ENCODE results near the gene STXBP5L.

The STXBP5L gene

GRCh38 chr3:121111914-121112612 lies 204.1 kb downstream of the STXBP5L start:
- no peaks in the 10 kb centered on the region for H3K79me2 ChIP-seq (ENCODE audit: low read length)
- H2AFZ ChIP-seq (ENCODE audit: low read length), result no peak overlapping the region
- no peaks in the 10 kb centered on the region for H3K36me3 ChIP-seq (replicated peaks; ENCODE audit: insufficient read depth, low read length)
- no peak for TF ChIP-seq EZH2 (optimal IDR thresholded peaks at IDR 0.05; ENCODE audit: low read depth, low read length)
- TF ChIP-seq EZH2phosphoT487 (IDR thresholded peaks at IDR 0.05; ENCODE audit: low read length), result no peak
- TF ChIP-seq CTCF (IDR thresholded peaks at IDR 0.05; ENCODE audit: low read length), result no peak
- no peaks in the 10 kb centered on the region for H3K9me3 ChIP-seq (replicated peaks; ENCODE audit: insufficient read depth, low read length)
- H3K4me1 ChIP-seq (ENCODE audit: low read length), result no peaks in the 10 kb centered on the region
- H3K27me3 ChIP-seq (replicated peaks; ENCODE audit: insufficient read depth, low read length), result no peaks in the 10 kb centered on the region
- DNase-seq, result no peak
- H3K9me2 ChIP-seq (replicated peaks; ENCODE audit: insufficient read depth, low read length), result no peaks in the 10 kb centered on the region
- no peaks in the 10 kb centered on the region for H3F3A ChIP-seq (ENCODE audit: insufficient read depth, low read length)
- H4K20me1 ChIP-seq (ENCODE audit: insufficient read depth, low read length), result no peaks in the 10 kb centered on the region
- no peak overlapping the region for H3K9ac ChIP-seq (ENCODE audit: low read length)
- no peak overlapping the region for H3K4me2 ChIP-seq (ENCODE audit: low read depth, low read length)
- H3K27ac ChIP-seq (ENCODE audit: low read length), result no peak overlapping the region
- H3K4me3 ChIP-seq (ENCODE audit: low read length), result no peak overlapping the region

GRCh38 chr3:121126033-121126706 lies 218.2 kb downstream of the STXBP5L start:
- Histone ChIP-seq H3K4me3 (ENCODE audit: low read length) (no peak overlapping the region), H3K9me2 (replicated peaks; ENCODE audit: insufficient read depth, low read length) (no peaks in the 10 kb centered on the region), H3K9me3 (replicated peaks; ENCODE audit: insufficient read depth, low read length) (no peaks in the 10 kb centered on the region), H3K27me3 (replicated peaks; ENCODE audit: insufficient read depth, low read length) (no peaks in the 10 kb centered on the region), H3K27ac (ENCODE audit: low read length) (no peak overlapping the region), H3K79me2 (ENCODE audit: low read length) (no peaks in the 10 kb centered on the region), H3K4me2 (ENCODE audit: low read depth, low read length) (no peak overlapping the region), H2AFZ (ENCODE audit: low read length) (no peak overlapping the region), H3K36me3 (replicated peaks; ENCODE audit: insufficient read depth, low read length) (no peaks in the 10 kb centered on the region), H3K4me1 (ENCODE audit: low read length) (no peaks in the 10 kb centered on the region), H3K9ac (ENCODE audit: low read length) (no peak overlapping the region), H3F3A (ENCODE audit: insufficient read depth, low read length) (no peaks in the 10 kb centered on the region), H4K20me1 (ENCODE audit: insufficient read depth, low read length) (no peaks in the 10 kb centered on the region)
- DNase-seq, result no peak
- TF ChIP-seq EZH2phosphoT487 (IDR thresholded peaks at IDR 0.05; ENCODE audit: low read length), result no peak
- no peak for TF ChIP-seq CTCF (IDR thresholded peaks at IDR 0.05; ENCODE audit: low read length)
- no peak for TF ChIP-seq EZH2 (optimal IDR thresholded peaks at IDR 0.05; ENCODE audit: low read depth, low read length)

- H3K9ac ChIP-seq (ENCODE audit: low read length), result no peak overlapping the region
- H3K4me1 ChIP-seq (ENCODE audit: low read length), result no peaks in the 10 kb centered on the region
- H3K4me2 ChIP-seq (ENCODE audit: low read depth, low read length), result no peak overlapping the region
- H3K36me3 ChIP-seq (replicated peaks; ENCODE audit: insufficient read depth, low read length), result no peaks in the 10 kb centered on the region
- H4K20me1 ChIP-seq (ENCODE audit: insufficient read depth, low read length), result no peaks in the 10 kb centered on the region
- H3K4me3 ChIP-seq (ENCODE audit: low read length), result no peak overlapping the region
- H3F3A ChIP-seq (ENCODE audit: insufficient read depth, low read length), result no peaks in the 10 kb centered on the region
- TF ChIP-seq EZH2phosphoT487 (IDR thresholded peaks at IDR 0.05; ENCODE audit: low read length) (no peak), EZH2 (optimal IDR thresholded peaks at IDR 0.05; ENCODE audit: low read depth, low read length) (no peak), CTCF (IDR thresholded peaks at IDR 0.05; ENCODE audit: low read length) (no peak)
- no peaks in the 10 kb centered on the region for H3K9me3 ChIP-seq (replicated peaks; ENCODE audit: insufficient read depth, low read length)
- H2AFZ ChIP-seq (ENCODE audit: low read length), result no peak overlapping the region
- no peak for DNase-seq
- no peaks in the 10 kb centered on the region for H3K79me2 ChIP-seq (ENCODE audit: low read length)
- H3K9me2 ChIP-seq (replicated peaks; ENCODE audit: insufficient read depth, low read length), result no peaks in the 10 kb centered on the region
- no peaks in the 10 kb centered on the region for H3K27me3 ChIP-seq (replicated peaks; ENCODE audit: insufficient read depth, low read length)
- H3K27ac ChIP-seq (ENCODE audit: low read length), result no peak overlapping the region
Measured at GRCh38 chr3:121126707-121127035, 218.7 kb downstream of the STXBP5L start.

All from MM.1S (cell line).